SW 1271 (cell line): Measurements from ENCODE around the gene NIPA2.

ENCODE experiments used
- DNase-seq, 2 experiments: peaks; one replicate each; lab custom pipeline; 2025; lab: John Stamatoyannopoulos, UW

The NIPA2 gene

GRCh38 chr15:22902981-22903380 lies 64.5 kb downstream of the NIPA2 start:
- no peak for DNase-seq

- DNase-seq, result no peak
Observed at GRCh38 chr15:22903427-22903826, 65.0 kb downstream of the NIPA2 start.

- no peak for DNase-seq
Observed at GRCh38 chr15:22903961-22904534, 65.6 kb downstream of the NIPA2 start.

GRCh38 chr15:22904736-22905135 lies 66.3 kb downstream of the NIPA2 start:
- DNase-seq, result no peak

- DNase-seq, result no peak
Observed at GRCh38 chr15:22907161-22907950, 68.9 kb downstream of the NIPA2 start.

- DNase-seq, result no peak
Observed at GRCh38 chr15:22908830-22909229, 70.4 kb downstream of the NIPA2 start.

- DNase-seq, result no peak
Observed at GRCh38 chr15:22911306-22911705, 72.8 kb downstream of the NIPA2 start.

- DNase-seq, result no peak
Observed at GRCh38 chr15:22912256-22912655, 73.8 kb downstream of the NIPA2 start.

- DNase-seq, result no peak
Observed at GRCh38 chr15:22913646-22914380, 75.3 kb downstream of the NIPA2 start.

GRCh38 chr15:22915866-22916515 lies 77.5 kb downstream of the NIPA2 start:
- no peak for DNase-seq

GRCh38 chr15:22916606-22917350 lies 78.3 kb downstream of the NIPA2 start:
- no peak for DNase-seq

- DNase-seq, result no peak
Observed at GRCh38 chr15:22917556-22917955, 79.1 kb downstream of the NIPA2 start.
